Kidney (tissue), 14 donors: ENCODE data around the gene KIF5A. TPM values are rescaled to one million over a fixed set of nuclear protein-coding genes. Genes with fewer than 3 reads are reported as not detected.

Experiments
- DNase-seq, 5 donors: peaks; one replicate each; pipeline ENCODE4 v3.0.0-alpha.2; 2013 to 2020
- FAIRE-seq: peaks from 2 replicates; lab custom pipeline; 2012; peaks lifted over from hg19 to GRCh38; lab: Jason Lieb, UNC
- H3K27ac ChIP-seq, 2 donors: one replicate each; pipeline ENCODE4 v1.7.0; 2013; ENCODE audit warnings: low read depth in 2 of 2, low read length in 2 of 2, inconsistent platforms in 1 of 2
- H3K27me3 ChIP-seq: one replicate; pipeline ENCODE4 v1.7.1; 2013; ENCODE audit warnings: low read length, inconsistent platforms; ENCODE audit not compliant: control insufficient read depth, insufficient read depth
- H3K36me3 ChIP-seq, 3 donors: one replicate each; pipeline versions ENCODE4 v1.7.0 to v1.7.1; 2013; ENCODE audit warnings: low read length in 3 of 3, control low read depth in 1 of 3, inconsistent platforms in 1 of 3; ENCODE audit not compliant: insufficient read depth in 3 of 3, control insufficient read depth in 2 of 3
- H3K4me1 ChIP-seq, 3 donors: one replicate each; pipeline versions ENCODE4 v1.7.0 to v1.7.1; 2013; ENCODE audit warnings: low read length in 3 of 3, inconsistent platforms in 1 of 3, low read depth in 1 of 3; ENCODE audit not compliant: control insufficient read depth in 2 of 3, insufficient read depth in 2 of 3
- H3K4me3 ChIP-seq, 3 donors: one replicate each; pipeline versions ENCODE4 v1.7.0 to v1.8.1; 2013; ENCODE audit warnings: low read length in 3 of 3, control low read depth in 1 of 3, inconsistent platforms in 1 of 3
- H3K9ac ChIP-seq, 3 donors: one replicate each; pipeline versions ENCODE4 v1.7.0 to v1.7.1; 2013; ENCODE audit warnings: low read length in 3 of 3, control low read depth in 1 of 3, inconsistent platforms in 1 of 3
- H3K9me3 ChIP-seq, 3 donors: one replicate each; pipeline versions ENCODE4 v1.7.0 to v1.7.1; 2013; ENCODE audit warnings: low read length in 3 of 3, control low read depth in 1 of 3, inconsistent platforms in 1 of 3; ENCODE audit not compliant: control insufficient read depth in 2 of 3, insufficient read depth in 1 of 3
- intact Hi-C: fragments of 100-400 bp; cut with DNase I; formaldehyde crosslinking; loops from one replicate; pipeline ENCODE4 v1.11.1; 2022
- polyA plus RNA-seq: library from polyadenylated mRNA; stranded (reverse); fragments of 350-450 nt; fragmentation: Illumina TruSeq; extraction: RNeasy Lipid Tissue Mini Kit (QIAGEN cat#74804); gene quantifications from one replicate; pipeline ENCODE4 v1.2.3, GENCODE V29; 2014; ENCODE audit warnings: low read depth, low replicate concordance; ENCODE audit not compliant: insufficient read depth
- total RNA-seq: library from RNA; stranded (reverse); fragmentation: NEBNext Ultra II Directional; extraction: Animal tissue kit (Norgen Biotek cat#: 25700); gene quantifications from one replicate; pipeline ENCODE4 v1.2.1, GENCODE V29; 2021
- TF ChIP-seq, protein P1 (sequence below): IDR thresholded peaks from 3 replicates; pipeline ENCODE4 v1.5.1; 2012; ENCODE audit warnings: mild to moderate bottlenecking, moderate library complexity, borderline replicate concordance; ENCODE audit not compliant: insufficient read depth; ENCODE audit errors: extremely low read depth
- donor health status: control.
- donor health status: control.
- donor health status: control.
- donor health status: control.
- donor health status: control.
- donor health status: DM: yes; HTN: yes; CAD: no.
- donor health status: Normal renal cell carcinoma (clear cell type).

The KIF5A gene
- total and polyA plus RNA-seq, 2 donors from 2014 or later: 0.69 to 1.3 TPM

DNA sequence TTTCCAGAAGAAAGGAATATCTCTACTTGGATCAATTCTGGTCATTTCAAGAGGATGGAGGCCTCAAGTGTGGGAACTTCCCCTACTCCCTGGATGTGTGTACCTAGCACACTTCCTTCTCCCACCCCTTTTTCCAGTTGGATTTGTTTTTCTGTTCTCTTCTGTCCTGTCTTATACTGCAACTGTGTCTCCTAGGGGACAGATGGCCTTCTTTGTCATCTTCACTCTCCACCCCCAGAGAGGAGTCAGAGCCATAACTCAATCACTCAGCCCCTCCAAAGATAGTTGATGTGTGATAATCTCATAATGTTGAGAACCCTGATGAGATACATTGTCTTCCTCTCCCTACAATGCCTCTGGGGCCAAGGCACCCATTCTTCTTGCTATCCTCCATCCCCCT lies 52.7 kb downstream of the KIF5A start:
- peaks cover 0 to 32% (median 8%) of the 10 kb centered on the region in 3 donors for H3K36me3 ChIP-seq
- TF ChIP-seq, protein P1, sequence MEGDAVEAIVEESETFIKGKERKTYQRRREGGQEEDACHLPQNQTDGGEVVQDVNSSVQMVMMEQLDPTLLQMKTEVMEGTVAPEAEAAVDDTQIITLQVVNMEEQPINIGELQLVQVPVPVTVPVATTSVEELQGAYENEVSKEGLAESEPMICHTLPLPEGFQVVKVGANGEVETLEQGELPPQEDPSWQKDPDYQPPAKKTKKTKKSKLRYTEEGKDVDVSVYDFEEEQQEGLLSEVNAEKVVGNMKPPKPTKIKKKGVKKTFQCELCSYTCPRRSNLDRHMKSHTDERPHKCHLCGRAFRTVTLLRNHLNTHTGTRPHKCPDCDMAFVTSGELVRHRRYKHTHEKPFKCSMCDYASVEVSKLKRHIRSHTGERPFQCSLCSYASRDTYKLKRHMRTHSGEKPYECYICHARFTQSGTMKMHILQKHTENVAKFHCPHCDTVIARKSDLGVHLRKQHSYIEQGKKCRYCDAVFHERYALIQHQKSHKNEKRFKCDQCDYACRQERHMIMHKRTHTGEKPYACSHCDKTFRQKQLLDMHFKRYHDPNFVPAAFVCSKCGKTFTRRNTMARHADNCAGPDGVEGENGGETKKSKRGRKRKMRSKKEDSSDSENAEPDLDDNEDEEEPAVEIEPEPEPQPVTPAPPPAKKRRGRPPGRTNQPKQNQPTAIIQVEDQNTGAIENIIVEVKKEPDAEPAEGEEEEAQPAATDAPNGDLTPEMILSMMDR: no peak
- H3K9ac ChIP-seq: no peak overlapping the region
- no peak overlapping the region for H3K27ac ChIP-seq
- H3K4me3 ChIP-seq: no peak overlapping the region
- H3K9me3 ChIP-seq: no peaks in the 10 kb centered on the region
- H3K27me3 ChIP-seq: no peaks in the 10 kb centered on the region
- H3K4me1 ChIP-seq: peaks cover 0 to 4% (median 0%) of the 10 kb centered on the region in 3 donors
- intact Hi-C loops: no loop called here
- DNase-seq: no peak
- FAIRE-seq: no peak

DNA sequence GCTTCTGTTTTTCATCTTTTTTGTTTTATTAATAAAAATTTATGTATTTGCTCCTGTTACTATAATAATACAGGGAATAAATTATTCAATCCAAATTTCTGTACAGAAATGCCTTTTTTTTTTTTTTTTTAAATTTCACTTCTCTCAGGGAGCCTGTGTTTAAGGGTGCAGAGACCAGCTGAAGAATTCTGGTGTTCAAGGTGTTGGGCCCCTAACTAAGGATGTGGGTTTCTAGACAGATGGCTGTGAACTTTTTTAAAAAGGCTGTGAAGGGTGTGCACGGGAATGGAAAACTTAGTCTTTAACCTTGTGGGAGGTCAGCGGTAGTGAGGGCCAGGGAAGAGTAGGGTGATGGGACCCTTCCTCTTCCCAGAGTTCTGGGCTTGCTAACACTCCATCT lies 53.5 kb downstream of the KIF5A start:
- Histone ChIP-seq H3K9me3 (no peaks in the 10 kb centered on the region), H3K9ac (peak overlapping the region in 1 of 3 donors; percentile 56), H3K27me3 (no peaks in the 10 kb centered on the region), H3K4me1 (peaks cover 0 to 4% (median 0%) of the 10 kb centered on the region in 3 donors), H3K4me3 (peak overlapping the region in 1 of 3 donors; percentile 75), H3K27ac (peak overlapping the region; percentile 56 to 69), H3K36me3 (peaks cover 0 to 32% (median 8%) of the 10 kb centered on the region in 3 donors)
- FAIRE-seq (no peak), DNase-seq (no peak)
- TF ChIP-seq, protein P1: no peak
- intact Hi-C loops: no loop called here

DNA sequence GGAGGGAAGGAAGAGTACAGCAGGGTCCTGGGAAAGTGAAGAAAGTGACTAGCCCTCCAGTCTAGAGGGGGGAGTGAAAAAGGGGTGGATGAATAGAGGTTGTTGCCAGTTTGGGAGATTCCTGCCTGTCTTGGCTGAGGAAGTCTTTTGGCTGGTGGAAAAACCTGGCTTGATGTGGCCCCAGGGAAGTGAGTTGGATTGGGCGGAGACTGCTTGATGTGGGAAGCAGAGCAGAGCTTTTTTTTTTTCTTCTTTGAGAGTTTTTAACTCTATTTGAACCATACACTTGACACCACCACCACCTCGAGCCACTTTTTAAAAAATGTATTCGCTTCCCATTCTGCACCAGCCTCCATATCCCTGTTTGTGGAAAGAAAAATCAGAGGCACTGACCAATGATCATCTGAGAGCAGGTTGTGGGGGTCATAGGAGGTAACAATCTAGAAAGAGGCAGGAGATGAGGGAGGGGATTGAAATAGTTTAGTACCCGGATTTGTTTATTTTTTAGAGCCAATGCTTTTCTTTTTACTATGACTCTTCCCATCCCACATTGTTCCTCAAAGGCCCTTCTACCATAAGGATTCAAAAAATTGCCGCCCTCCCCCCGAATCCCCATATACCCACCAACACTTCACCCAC lies 54.1 kb downstream of the KIF5A start:
- DNase-seq (peak in 3 of 5 donors; percentile 69 to 91 (median 82)), FAIRE-seq (no peak)
- H3K4me3 ChIP-seq: peak overlapping the region; percentile 75 to 85 (median 82)
- H3K27me3 ChIP-seq: no peaks in the 10 kb centered on the region
- TF ChIP-seq, protein P1: no peak
- intact Hi-C loops: no loop called here
- H3K27ac ChIP-seq: peak overlapping the region; percentile 69 to 85
- no peaks in the 10 kb centered on the region for H3K9me3 ChIP-seq
- peaks cover 0 to 27% (median 6%) of the 10 kb centered on the region in 3 donors for H3K36me3 ChIP-seq
- H3K4me1 ChIP-seq: peaks cover 0 to 5% (median 0%) of the 10 kb centered on the region in 3 donors
- peak overlapping the region; percentile 37 to 88 (median 83) for H3K9ac ChIP-seq
